ENCODE data around the gene NTM.

The NTM gene

DNA sequence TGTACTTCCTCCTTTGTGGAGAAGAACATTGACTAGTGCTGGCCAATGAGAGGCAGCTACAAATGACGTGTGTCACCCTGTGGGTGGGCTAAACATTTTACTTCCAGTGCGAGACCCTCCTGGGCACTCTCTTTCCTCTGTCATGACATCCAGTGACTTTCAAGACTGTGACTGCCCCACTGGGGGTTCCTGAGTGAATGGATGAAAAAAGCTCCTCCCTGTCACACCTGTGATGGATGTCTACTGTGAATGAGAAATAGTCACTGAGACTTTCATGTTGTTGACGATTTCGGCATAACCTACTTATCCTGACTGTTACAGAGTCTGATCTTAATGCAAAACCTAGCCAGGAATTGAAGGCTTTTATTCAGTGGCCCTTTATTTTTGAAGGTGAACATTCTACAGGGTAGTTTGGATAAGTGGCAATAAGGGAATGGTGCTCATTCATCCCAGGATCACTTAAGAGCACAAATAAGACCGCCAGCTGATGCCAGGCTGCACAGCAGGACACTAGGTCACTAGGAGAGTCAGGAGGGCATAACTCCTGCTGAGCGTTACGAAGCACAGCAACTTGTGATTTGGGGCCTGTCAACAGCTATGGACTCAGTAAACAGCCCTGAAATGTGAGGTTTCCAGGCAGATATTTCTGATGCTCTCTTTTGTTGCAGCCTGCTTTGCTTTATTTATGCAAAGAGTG is 636.6 kb downstream of the NTM start:
- DNase-seq (ENCODE audit: low spot score), result no peak
- TF ChIP-seq, protein P1, sequence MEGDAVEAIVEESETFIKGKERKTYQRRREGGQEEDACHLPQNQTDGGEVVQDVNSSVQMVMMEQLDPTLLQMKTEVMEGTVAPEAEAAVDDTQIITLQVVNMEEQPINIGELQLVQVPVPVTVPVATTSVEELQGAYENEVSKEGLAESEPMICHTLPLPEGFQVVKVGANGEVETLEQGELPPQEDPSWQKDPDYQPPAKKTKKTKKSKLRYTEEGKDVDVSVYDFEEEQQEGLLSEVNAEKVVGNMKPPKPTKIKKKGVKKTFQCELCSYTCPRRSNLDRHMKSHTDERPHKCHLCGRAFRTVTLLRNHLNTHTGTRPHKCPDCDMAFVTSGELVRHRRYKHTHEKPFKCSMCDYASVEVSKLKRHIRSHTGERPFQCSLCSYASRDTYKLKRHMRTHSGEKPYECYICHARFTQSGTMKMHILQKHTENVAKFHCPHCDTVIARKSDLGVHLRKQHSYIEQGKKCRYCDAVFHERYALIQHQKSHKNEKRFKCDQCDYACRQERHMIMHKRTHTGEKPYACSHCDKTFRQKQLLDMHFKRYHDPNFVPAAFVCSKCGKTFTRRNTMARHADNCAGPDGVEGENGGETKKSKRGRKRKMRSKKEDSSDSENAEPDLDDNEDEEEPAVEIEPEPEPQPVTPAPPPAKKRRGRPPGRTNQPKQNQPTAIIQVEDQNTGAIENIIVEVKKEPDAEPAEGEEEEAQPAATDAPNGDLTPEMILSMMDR (IDR thresholded peaks at IDR 0.05; ENCODE audit: extremely low read depth, missing control alignments), result no peak

DNA sequence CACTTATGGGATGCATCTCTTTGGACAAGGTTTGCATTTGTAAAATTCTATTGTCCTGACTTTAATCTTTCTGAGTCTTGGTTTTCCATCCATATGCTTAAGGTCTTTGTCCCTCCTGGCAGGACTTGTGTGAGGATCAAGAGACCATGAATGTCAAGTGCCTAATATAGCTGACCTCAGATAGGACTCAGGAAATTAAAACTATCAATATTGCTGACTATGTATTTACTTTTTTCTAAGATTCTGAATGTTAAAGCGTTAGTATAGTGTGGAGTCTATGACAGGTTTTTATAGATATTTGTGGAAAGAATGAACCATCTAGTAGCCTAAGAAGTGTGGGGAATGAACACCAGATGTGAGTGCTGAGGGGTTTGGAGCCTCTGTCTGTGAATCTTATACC is 637.8 kb downstream of the NTM start:
- DNase-seq (ENCODE audit: low spot score), result no peak
- TF ChIP-seq, protein P1 (IDR thresholded peaks at IDR 0.05; ENCODE audit: extremely low read depth, missing control alignments), result no peak

- TF ChIP-seq, protein P1 (IDR thresholded peaks at IDR 0.05; ENCODE audit: extremely low read depth, missing control alignments), result no peak
- no peak for DNase-seq (ENCODE audit: low spot score)
Observed at GRCh38 chr11:132008872-132009271, 638.5 kb downstream of the NTM start.

DNA sequence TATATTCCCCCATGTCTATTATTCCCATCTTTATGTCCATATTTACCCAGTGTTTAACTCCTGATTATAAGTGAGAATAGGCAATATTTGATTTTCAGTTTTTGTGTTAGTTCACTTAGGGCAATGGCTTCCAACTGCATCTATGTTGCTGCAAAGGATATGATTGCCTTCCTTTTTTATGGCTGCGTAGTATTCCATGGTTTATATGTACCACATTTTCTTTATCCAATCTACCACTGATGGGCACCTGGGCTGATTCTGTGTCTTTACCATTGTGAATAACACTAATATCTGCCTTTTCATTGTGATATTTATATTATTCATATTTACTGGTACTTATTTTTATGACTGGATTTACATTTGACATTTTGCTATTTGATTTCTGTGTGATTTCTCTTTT is 649.6 kb downstream of the NTM start:
- DNase-seq (ENCODE audit: low spot score), result no peak
- TF ChIP-seq, protein P1 (IDR thresholded peaks at IDR 0.05; ENCODE audit: extremely low read depth, missing control alignments), result no peak

- TF ChIP-seq, protein P1 (IDR thresholded peaks at IDR 0.05; ENCODE audit: extremely low read depth, missing control alignments), result no peak
Observed at GRCh38 chr11:132022285-132022684, 651.9 kb downstream of the NTM start.

GRCh38 chr11:132022733-132023478 is 652.5 kb downstream of the NTM start:
- no peak for DNase-seq (ENCODE audit: low spot score)
- TF ChIP-seq, protein P1 (IDR thresholded peaks at IDR 0.05; ENCODE audit: extremely low read depth, missing control alignments), result no peak

More at GRCh38 chr11:132022285-132022684, 651.9 kb downstream of the NTM start:
- DNase-seq (ENCODE audit: low spot score), result no peak

GRCh38 chr11:132024587-132025295 is 654.3 kb downstream of the NTM start:
- TF ChIP-seq, protein P1 (IDR thresholded peaks at IDR 0.05; ENCODE audit: extremely low read depth, missing control alignments), result no peak
- peak; percentile 13 for DNase-seq (ENCODE audit: low spot score)
